Left kidney (tissue), 2 donors: ENCODE measurements around the gene PDSS1. TPM values are rescaled to one million over a fixed set of nuclear protein-coding genes. Genes with fewer than 3 reads are reported as not detected.
"Not testable (repeated sequence)": the region's sequence is repeated elsewhere in the genome, so short reads cannot be mapped to it uniquely, and the experiment has no call there.

Source experiments
- DNase-seq: peaks from one replicate; pipeline ENCODE4 v3.0.0-alpha.2; 2013
- polyA plus RNA-seq: library from polyadenylated mRNA; unstranded; fragments of 120-200 nt; gene quantifications from one replicate; pipeline ENCODE4 v1.2.1, GENCODE V29; 2013; ENCODE audit not compliant: insufficient read length

PDSS1 gene
- polyA plus RNA-seq, 1 donor: 22.0 TPM

GRCh38 chr10:26739071-26739631 is 41.6 kb downstream of the PDSS1 start:
- DNase-seq: no peak

- DNase-seq: no peak
Measured at GRCh38 chr10:26741368-26741767, 43.9 kb downstream of the PDSS1 start.

GRCh38 chr10:26743091-26743490 is 45.6 kb downstream of the PDSS1 start:
- DNase-seq: no peak

- DNase-seq: no peak
Measured at GRCh38 chr10:26743841-26744240, 46.3 kb downstream of the PDSS1 start.

GRCh38 chr10:26746061-26746460 is 48.6 kb downstream of the PDSS1 start:
- no peak for DNase-seq

- no peak for DNase-seq
Measured at GRCh38 chr10:26755443-26755903, 58.0 kb downstream of the PDSS1 start.

- no peak for DNase-seq
Measured at GRCh38 chr10:26759008-26759407, 61.5 kb downstream of the PDSS1 start.

- DNase-seq: no peak
Measured at GRCh38 chr10:26765549-26765948, 68.0 kb downstream of the PDSS1 start.

GRCh38 chr10:26770069-26770468 is 72.6 kb downstream of the PDSS1 start:
- no peak for DNase-seq

GRCh38 chr10:26773633-26774032 is 76.1 kb downstream of the PDSS1 start:
- no peak for DNase-seq

- no peak for DNase-seq
Measured at GRCh38 chr10:26776258-26776657, 78.8 kb downstream of the PDSS1 start.

GRCh38 chr10:26777686-26778085 is 80.2 kb downstream of the PDSS1 start:
- no peak for DNase-seq

GRCh38 chr10:26779176-26779860 is 81.8 kb downstream of the PDSS1 start:
- DNase-seq: no peak

GRCh38 chr10:26780106-26780792 is 82.7 kb downstream of the PDSS1 start:
- no peak for DNase-seq

GRCh38 chr10:26780793-26781601 is 83.5 kb downstream of the PDSS1 start:
- DNase-seq: no peak

- DNase-seq: no peak
Measured at GRCh38 chr10:26781797-26782196, 84.3 kb downstream of the PDSS1 start.

- no peak for DNase-seq
Measured at GRCh38 chr10:26787362-26787761, 89.9 kb downstream of the PDSS1 start.

- DNase-seq: not testable (repeated sequence)
Measured at GRCh38 chr10:26789779-26790178, 92.3 kb downstream of the PDSS1 start.

- no peak for DNase-seq
Measured at GRCh38 chr10:26790221-26790995, 92.9 kb downstream of the PDSS1 start.

GRCh38 chr10:26792758-26793495 is 95.4 kb downstream of the PDSS1 start:
- no peak for DNase-seq
